Effector memory CD4-positive, alpha-beta T cell (primary cell): ENCODE results near the gene MBP.

ENCODE experiments used
- DNase-seq, 3 donors: peaks; one replicate each; pipeline ENCODE4 v3.0.0-alpha.2; 2020
- H3K27ac ChIP-seq: 2 replicates; pipeline ENCODE4 v1.7.0; 2013; ENCODE audit warnings: mild to moderate bottlenecking, low read length, moderate library complexity; ENCODE audit not compliant: insufficient read depth, poor library complexity, severe bottlenecking
- H3K27me3 ChIP-seq: replicated peaks from 2 replicates; pipeline ENCODE4 v1.7.0; 2013; ENCODE audit warnings: mild to moderate bottlenecking, low read length; ENCODE audit not compliant: insufficient read depth, control insufficient read depth, poor library complexity, severe bottlenecking
- H3K36me3 ChIP-seq: 2 replicates; pipeline ENCODE4 v1.7.0; 2013; ENCODE audit warnings: mild to moderate bottlenecking, low read length, moderate library complexity; ENCODE audit not compliant: control insufficient read depth, insufficient read depth
- H3K4me1 ChIP-seq: 2 replicates; pipeline ENCODE4 v1.7.0; 2013; ENCODE audit warnings: low read length, mild to moderate bottlenecking; ENCODE audit not compliant: control insufficient read depth, insufficient read depth, poor library complexity, severe bottlenecking
- H3K4me3 ChIP-seq: 2 replicates; pipeline ENCODE4 v1.7.0; 2013; ENCODE audit warnings: low read length, low read depth, mild to moderate bottlenecking; ENCODE audit not compliant: insufficient read depth, poor library complexity, severe bottlenecking
- H3K9me3 ChIP-seq: 2 replicates; pipeline ENCODE4 v1.7.0; 2013; ENCODE audit warnings: mild to moderate bottlenecking, low read length, moderate library complexity; ENCODE audit not compliant: control insufficient read depth

MBP gene

DNA sequence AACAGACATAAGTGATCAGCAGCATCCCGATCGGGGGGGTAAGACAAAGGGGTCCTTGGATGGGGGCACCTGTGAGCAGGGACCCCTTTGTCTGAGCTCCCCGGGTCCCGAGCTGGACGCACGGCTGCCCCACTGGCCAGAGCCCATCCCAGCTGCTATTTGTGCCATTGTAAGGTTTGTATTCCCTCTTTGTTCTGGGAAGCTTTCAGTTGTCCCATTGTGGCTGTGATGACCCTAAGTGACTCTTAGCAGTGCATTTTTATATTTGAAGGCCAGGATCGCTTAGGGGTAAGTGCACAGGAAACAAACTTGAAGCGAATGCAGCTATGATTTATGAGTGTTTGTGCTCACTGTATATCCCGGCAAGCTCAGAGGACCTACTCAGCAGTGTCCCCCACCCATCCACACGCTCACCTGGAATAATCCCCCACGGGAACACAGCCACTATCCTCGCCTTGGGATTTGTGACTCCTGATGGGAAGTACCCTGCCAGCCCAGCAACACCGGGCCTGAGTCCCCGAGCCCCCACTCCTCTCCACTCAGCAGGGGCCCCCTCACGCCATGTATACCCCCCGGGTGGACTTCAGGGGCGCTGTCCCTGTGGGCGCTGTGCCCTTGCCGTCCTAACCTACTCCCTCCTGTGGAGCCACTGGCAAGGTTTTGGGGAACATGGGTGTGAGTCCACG is 80.1 kb downstream of the MBP start:
- H3K4me3 ChIP-seq, result no peak overlapping the region
- H3K27me3 ChIP-seq, result no peaks in the 10 kb centered on the region
- peaks cover 5% of the 10 kb centered on the region for H3K36me3 ChIP-seq
- no peak for DNase-seq
- peaks cover 53% of the 10 kb centered on the region for H3K4me1 ChIP-seq
- H3K27ac ChIP-seq, result peak overlapping the region; percentile 90
- no peaks in the 10 kb centered on the region for H3K9me3 ChIP-seq

DNA sequence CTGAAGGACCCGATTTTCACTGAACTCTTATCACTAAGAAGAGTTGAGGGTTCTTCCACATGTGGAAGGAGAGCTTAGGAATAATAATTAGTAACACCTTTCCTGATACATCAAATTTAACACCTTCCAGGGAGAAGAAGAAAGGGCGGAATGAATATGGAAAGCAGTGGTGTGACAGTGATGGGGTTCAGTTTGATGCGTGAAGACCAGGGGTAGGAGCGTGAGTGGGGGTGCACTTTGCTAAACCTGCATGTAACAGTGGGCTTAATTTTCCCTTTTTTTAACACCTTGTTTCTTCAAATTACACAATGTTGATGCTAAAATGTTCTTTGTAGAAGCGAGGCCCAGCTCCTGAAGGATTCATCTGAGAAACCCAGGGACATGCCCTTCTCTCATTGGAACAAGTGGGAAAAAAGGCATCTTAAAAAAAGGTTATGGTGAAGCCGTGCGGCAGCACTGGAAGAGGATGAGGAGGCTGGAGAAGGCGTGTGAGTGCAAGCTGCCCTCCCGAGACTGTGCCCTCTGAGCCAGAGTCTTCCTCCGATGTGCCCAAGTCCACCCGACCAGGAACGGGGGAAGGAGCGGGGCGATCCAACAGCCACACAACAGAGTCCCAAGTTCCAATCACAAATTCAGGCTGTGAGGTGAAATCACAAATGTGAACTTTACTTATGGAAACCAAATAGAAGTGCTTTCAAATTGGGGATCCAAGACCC is 80.8 kb downstream of the MBP start:
- H3K27me3 ChIP-seq, result no peaks in the 10 kb centered on the region
- H3K9me3 ChIP-seq, result no peaks in the 10 kb centered on the region
- no peak overlapping the region for H3K4me3 ChIP-seq
- H3K36me3 ChIP-seq, result peaks cover 10% of the 10 kb centered on the region
- peaks cover 51% of the 10 kb centered on the region for H3K4me1 ChIP-seq
- no peak for DNase-seq
- peak overlapping the region; percentile 21 for H3K27ac ChIP-seq

DNA sequence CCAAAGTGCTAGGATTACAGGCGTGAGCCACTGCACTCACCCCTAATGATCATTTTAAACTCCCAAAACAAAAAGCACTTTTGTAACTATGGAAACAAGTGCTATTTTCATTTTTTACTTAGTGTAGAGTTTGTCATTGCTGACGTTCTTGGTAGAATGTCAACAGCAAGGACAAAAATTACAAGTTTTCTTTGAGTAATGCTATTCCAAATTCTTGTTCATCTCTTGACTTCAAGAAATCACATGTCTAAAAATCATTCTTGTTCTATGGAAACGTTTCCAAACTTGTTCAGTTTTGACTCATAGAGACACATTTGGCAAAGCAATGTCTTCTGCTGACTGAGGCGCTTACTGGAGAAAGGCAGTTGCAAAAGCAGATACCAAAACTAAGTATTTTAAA is 82.6 kb downstream of the MBP start:
- no peaks in the 10 kb centered on the region for H3K27me3 ChIP-seq
- peaks cover 33% of the 10 kb centered on the region for H3K4me1 ChIP-seq
- H3K36me3 ChIP-seq, result peaks cover 22% of the 10 kb centered on the region
- no peaks in the 10 kb centered on the region for H3K9me3 ChIP-seq
- H3K4me3 ChIP-seq, result no peak overlapping the region
- no peak overlapping the region for H3K27ac ChIP-seq
- no peak for DNase-seq

DNA sequence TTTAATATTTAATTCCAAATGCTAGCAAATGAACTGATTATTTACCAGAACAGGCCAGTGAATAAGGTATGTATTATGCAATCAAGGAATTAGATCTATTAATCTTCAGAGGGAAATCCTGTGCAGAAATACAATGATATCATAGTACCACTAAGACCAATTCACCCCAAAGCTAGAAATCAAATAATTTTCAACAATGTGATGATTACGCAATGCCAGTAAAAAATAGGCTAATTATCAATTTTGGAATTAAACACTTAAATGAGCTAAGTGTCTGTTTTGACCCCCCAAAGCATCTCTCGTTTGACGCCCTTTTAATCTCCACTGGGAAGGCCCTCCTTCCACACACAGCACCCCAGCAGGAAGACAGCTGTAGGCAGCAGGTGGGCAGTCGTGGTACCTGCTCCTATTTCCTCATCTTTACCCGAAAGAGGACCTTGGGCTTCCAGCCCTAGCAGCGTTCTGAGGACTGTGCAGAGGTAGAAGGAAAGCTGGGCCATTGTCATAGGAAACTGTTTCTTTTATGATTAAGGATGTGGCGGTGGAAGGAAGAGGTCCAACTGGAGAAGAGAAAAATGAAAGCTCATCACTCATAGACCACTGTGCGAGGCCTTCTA is 84.7 kb downstream of the MBP start:
- no peak overlapping the region for H3K27ac ChIP-seq
- H3K27me3 ChIP-seq, result no peaks in the 10 kb centered on the region
- peaks cover 13% of the 10 kb centered on the region for H3K4me1 ChIP-seq
- H3K36me3 ChIP-seq, result peaks cover 36% of the 10 kb centered on the region
- no peaks in the 10 kb centered on the region for H3K9me3 ChIP-seq
- no peak for DNase-seq
- H3K4me3 ChIP-seq, result no peak overlapping the region

DNA sequence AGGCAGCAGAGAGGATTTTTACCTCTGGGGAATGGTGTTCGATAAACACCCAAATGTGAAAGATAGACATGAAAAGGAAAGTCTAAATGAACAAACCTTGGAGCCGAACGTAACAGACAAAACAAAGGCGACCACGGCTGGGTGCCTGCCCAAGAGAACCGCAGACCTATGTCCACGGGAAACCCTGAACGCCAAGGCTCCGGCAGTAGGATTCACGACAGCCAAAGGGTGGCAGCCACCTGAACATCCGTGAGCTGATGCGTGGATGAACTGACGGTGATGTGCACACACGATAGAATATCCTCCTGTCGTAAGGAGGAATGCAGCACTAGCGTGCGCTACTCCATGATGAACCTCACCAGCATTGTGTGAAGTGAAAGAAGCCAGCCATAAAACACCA is 85.6 kb downstream of the MBP start:
- no peaks in the 10 kb centered on the region for H3K27me3 ChIP-seq

DNA sequence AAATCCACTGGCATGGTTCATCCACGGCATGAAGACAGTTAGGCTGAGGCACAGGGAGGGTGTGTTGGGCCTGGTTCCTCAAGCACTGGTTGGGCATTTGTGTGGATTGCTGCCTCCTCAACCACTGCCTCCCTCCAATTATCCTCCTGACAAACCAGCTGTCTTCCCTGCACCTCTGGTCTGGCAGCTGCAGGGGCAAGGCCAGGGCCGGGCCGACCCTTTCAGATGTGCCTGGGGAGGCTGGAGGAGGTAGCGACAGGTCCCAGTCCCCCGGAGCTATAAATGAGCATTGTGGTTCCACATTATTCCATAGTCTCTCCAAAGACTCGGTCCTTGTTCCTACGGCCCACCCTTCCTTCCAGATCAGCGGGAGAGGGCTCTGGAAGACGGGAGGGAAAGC is 86.2 kb downstream of the MBP start:
- Histone ChIP-seq H3K4me3 (no peak overlapping the region), H3K36me3 (peaks cover 36% of the 10 kb centered on the region), H3K4me1 (no peaks in the 10 kb centered on the region), H3K9me3 (no peaks in the 10 kb centered on the region), H3K27me3 (no peaks in the 10 kb centered on the region), H3K27ac (no peak overlapping the region)
- no peak for DNase-seq

More for the DNA sequence above, 85.6 kb downstream of the MBP start:
- H3K27ac ChIP-seq, result no peak overlapping the region
- peaks cover 36% of the 10 kb centered on the region for H3K36me3 ChIP-seq
- DNase-seq, result no peak
- H3K4me1 ChIP-seq, result peaks cover 4% of the 10 kb centered on the region
- H3K4me3 ChIP-seq, result no peak overlapping the region
- no peaks in the 10 kb centered on the region for H3K9me3 ChIP-seq

DNA sequence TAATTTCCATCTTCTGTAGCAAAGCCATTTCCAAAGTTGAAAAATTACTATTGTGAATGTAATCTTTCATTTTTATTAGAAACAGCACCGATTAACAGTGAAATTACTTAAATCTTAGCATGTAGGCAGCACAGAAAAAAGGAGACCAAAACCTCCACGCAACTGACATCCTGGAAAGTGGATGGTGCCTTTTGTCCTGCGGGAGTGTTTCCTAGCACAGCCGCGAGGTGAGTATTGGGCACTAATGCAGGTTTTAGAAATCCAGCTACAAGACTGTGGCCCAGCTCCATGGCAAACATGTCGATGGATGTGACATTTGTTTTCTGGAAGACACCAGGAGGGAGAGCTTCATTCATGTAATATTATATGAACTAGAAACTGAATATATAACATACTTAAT is 86.9 kb downstream of the MBP start:
- H3K27me3 ChIP-seq, result no peaks in the 10 kb centered on the region
- DNase-seq, result no peak
- H3K4me3 ChIP-seq, result no peak overlapping the region
- H3K4me1 ChIP-seq, result no peaks in the 10 kb centered on the region
- no peak overlapping the region for H3K27ac ChIP-seq
- H3K36me3 ChIP-seq, result peaks cover 31% of the 10 kb centered on the region
- H3K9me3 ChIP-seq, result no peaks in the 10 kb centered on the region

DNA sequence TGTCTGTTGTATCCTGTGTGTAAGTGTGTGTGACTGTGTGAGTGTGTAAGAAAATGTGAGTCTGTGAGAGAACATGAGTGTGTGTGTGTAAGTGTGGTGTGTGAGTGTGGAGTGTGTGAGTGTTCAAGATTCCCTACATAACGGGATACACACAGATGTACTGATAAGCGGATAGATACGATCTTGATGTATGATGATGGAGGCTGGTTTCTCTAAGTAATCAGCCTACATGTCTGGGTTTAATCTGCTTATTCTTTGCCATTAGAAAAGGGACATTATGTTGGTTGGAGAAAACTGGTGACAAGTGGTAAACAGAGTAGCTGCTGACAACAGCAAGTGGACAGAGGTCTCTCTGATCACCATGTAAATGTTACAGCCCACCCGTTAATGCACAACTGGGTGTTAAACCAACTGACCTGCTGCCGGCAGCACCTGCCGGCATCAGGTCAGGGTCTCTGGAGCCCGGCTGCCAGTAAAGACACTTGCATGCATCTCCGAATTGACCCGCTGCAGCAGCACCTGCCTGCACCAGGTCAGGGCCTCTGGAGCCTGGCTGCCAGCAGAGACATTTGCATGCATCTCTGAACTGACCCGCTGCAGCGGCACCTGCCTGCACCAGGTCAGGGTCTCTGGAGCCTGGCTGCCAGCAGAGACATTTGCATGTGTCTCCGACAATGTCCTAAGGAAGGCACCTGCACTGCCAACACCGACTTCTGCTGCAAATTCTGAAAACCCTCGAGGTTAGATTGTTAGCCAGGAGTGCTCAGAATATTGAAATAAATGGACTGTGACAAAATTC is 87.5 kb downstream of the MBP start:
- no peak overlapping the region for H3K4me3 ChIP-seq
- H3K36me3 ChIP-seq, result peaks cover 31% of the 10 kb centered on the region
- no peak overlapping the region for H3K27ac ChIP-seq
- H3K9me3 ChIP-seq, result no peaks in the 10 kb centered on the region
- H3K27me3 ChIP-seq, result no peaks in the 10 kb centered on the region
- no peaks in the 10 kb centered on the region for H3K4me1 ChIP-seq
- DNase-seq, result no peak

DNA sequence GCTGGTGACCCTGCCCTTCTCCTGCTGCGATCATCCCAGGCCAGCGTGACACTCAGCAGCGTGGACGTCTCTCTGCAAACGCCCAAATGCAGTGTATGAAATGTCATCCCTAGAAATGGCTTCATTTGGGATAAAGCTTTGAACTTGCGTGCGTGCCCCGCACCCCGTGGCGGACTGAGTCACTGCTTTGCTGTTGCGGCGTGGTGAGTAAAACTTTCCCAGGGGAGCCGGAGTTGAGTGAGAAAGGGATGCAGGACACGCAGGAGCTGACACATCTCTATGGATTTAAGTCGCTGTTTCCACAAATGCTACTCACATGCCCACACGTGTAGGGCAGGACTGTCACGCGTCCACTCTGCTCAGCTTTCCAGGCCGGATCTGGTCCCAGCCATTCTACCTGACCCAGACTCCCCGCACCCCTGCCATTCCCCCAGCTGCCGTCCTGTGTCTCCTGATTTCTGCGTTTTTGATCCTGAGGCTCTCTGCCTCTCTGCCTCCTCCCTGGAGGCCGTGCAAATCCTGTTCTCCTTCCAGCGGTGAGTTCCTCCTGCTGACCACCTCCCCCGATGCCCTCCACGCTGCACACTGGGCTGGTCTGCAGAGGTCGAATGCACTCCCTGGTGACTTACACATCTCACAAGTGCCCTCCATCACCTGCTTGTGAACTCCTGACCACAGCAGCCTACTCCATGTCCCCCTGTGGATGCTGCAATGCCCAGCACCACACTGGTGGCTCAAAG is 88.9 kb downstream of the MBP start:
- Histone ChIP-seq H3K27me3 (no peaks in the 10 kb centered on the region), H3K36me3 (peaks cover 31% of the 10 kb centered on the region), H3K9me3 (no peaks in the 10 kb centered on the region), H3K4me1 (no peaks in the 10 kb centered on the region), H3K27ac (no peak overlapping the region), H3K4me3 (no peak overlapping the region)
- no peak for DNase-seq
